ENCODE data around the gene NHS. TPM values are rescaled to one million over a fixed set of nuclear protein-coding genes. Genes with fewer than 3 reads are reported as not detected.

Gene NHS
- total RNA-seq, 1 donor from 2014 or later, result 8.6 TPM

GRCh38 chrX:17535229-17535628 is 160.2 kb downstream of the NHS start:
- peak; percentile 35 for TF ChIP-seq CTCF (IDR thresholded peaks at IDR 0.05; ENCODE audit: insufficient read depth, low read length, poor library complexity, severe bottlenecking)
- Histone ChIP-seq H3K36me3 (ENCODE audit: control insufficient read depth, insufficient read depth, low read length) (no peaks in the 10 kb centered on the region), H3K4me3 (ENCODE audit: low read depth, low read length) (no peak overlapping the region), H3K27me3 (ENCODE audit: control insufficient read depth, insufficient read depth, low read length) (no peaks in the 10 kb centered on the region)
- no peak for DNase-seq (ENCODE audit: low read depth)

- no peak overlapping the region for H3K4me3 ChIP-seq (ENCODE audit: low read depth, low read length)
- no peaks in the 10 kb centered on the region for H3K27me3 ChIP-seq (ENCODE audit: control insufficient read depth, insufficient read depth, low read length)
- no peak for TF ChIP-seq CTCF (IDR thresholded peaks at IDR 0.05; ENCODE audit: insufficient read depth, low read length, poor library complexity, severe bottlenecking)
- no peaks in the 10 kb centered on the region for H3K36me3 ChIP-seq (ENCODE audit: control insufficient read depth, insufficient read depth, low read length)
- DNase-seq (ENCODE audit: low read depth), result no peak
These were observed 162.8 kb downstream of the NHS start for GRCh38 chrX:17537723-17538243.

GRCh38 chrX:17542123-17542522 is 167.1 kb downstream of the NHS start:
- no peaks in the 10 kb centered on the region for H3K36me3 ChIP-seq (ENCODE audit: control insufficient read depth, insufficient read depth, low read length)

DNA sequence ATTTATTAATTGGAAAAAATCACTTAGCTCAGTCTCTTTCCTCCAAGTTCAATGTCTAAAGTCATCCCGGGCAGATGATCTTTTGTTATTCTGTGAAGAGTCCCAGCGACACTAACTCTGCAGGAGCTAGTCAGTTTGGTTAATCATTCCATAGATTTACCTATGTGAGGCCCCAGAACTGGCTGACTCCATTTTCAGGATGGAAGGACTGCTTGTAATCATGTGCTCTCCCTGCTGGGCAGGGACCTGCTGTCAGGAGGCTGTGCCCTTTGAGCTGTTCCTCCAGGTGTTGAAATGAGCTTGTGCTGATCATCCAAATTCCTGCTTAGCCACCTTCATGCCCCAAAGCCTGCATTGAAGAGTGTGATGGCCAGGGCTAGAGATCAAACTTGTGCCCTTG is 169.8 kb downstream of the NHS start:
- TF ChIP-seq CTCF (IDR thresholded peaks at IDR 0.05; ENCODE audit: insufficient read depth, low read length, poor library complexity, severe bottlenecking), result no peak

More at GRCh38 chrX:17542123-17542522, 167.1 kb downstream of the NHS start:
- Histone ChIP-seq H3K4me3 (ENCODE audit: low read depth, low read length) (no peak overlapping the region), H3K27me3 (ENCODE audit: control insufficient read depth, insufficient read depth, low read length) (no peaks in the 10 kb centered on the region)
- no peak for TF ChIP-seq CTCF (IDR thresholded peaks at IDR 0.05; ENCODE audit: insufficient read depth, low read length, poor library complexity, severe bottlenecking)
- DNase-seq (ENCODE audit: low read depth), result no peak

GRCh38 chrX:17546356-17546755 is 171.4 kb downstream of the NHS start:
- Histone ChIP-seq H3K27me3 (ENCODE audit: control insufficient read depth, insufficient read depth, low read length) (no peaks in the 10 kb centered on the region), H3K36me3 (ENCODE audit: control insufficient read depth, insufficient read depth, low read length) (no peaks in the 10 kb centered on the region), H3K4me3 (ENCODE audit: low read depth, low read length) (no peak overlapping the region)
- no peak for TF ChIP-seq CTCF (IDR thresholded peaks at IDR 0.05; ENCODE audit: insufficient read depth, low read length, poor library complexity, severe bottlenecking)
- DNase-seq (ENCODE audit: low read depth), result no peak

More for the DNA sequence above, 169.8 kb downstream of the NHS start:
- no peaks in the 10 kb centered on the region for H3K27me3 ChIP-seq (ENCODE audit: control insufficient read depth, insufficient read depth, low read length)
- no peak for DNase-seq (ENCODE audit: low read depth)
- H3K4me3 ChIP-seq (ENCODE audit: low read depth, low read length), result no peak overlapping the region
- no peaks in the 10 kb centered on the region for H3K36me3 ChIP-seq (ENCODE audit: control insufficient read depth, insufficient read depth, low read length)

DNA sequence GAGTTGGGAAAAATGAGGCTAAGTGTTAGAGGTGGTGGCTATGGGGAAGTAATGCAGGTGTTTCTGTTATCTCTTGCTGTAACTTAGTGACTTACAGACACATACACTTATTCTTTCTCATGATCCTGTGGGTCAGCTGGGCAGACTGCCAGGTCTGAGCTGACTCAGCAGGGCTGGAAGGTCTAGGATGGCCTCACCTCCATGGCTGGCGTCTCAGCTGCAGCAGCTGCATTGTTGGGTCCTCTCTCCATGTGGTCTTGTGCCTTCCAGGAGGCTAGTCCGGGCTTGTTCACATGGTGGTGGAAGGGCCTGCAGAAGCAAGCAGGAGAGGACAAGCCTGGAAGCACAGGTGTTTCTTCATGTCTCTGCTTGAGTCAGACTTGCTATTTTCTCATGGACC is 172.7 kb downstream of the NHS start:
- TF ChIP-seq CTCF (IDR thresholded peaks at IDR 0.05; ENCODE audit: insufficient read depth, low read length, poor library complexity, severe bottlenecking), result no peak
- Histone ChIP-seq H3K36me3 (ENCODE audit: control insufficient read depth, insufficient read depth, low read length) (no peaks in the 10 kb centered on the region), H3K4me3 (ENCODE audit: low read depth, low read length) (no peak overlapping the region), H3K27me3 (ENCODE audit: control insufficient read depth, insufficient read depth, low read length) (no peaks in the 10 kb centered on the region)
- peak; percentile 85 for DNase-seq (ENCODE audit: low read depth)

Data from kidney epithelial cell (primary cell).